ENCODE data around the gene RELL1. TPM values are rescaled to one million over a fixed set of nuclear protein-coding genes. Genes with fewer than 3 reads are reported as not detected.

RELL1 gene
- total RNA-seq, 1 donor from 2014 or later = 23.1 TPM

GRCh38 chr4:37568489-37568888, 117.7 kb downstream of the RELL1 start:
- Histone ChIP-seq H3K27me3 (ENCODE audit: insufficient read depth, low read length) (no peaks in the 10 kb centered on the region), H3K79me2 (ENCODE audit: insufficient read depth, low read length) (no peaks in the 10 kb centered on the region), H3K4me2 (ENCODE audit: low read length) (no peak overlapping the region), H3K9ac (ENCODE audit: low read length) (no peak overlapping the region), H4K20me1 (ENCODE audit: insufficient read depth, low read length) (no peaks in the 10 kb centered on the region), H3K9me3 (ENCODE audit: insufficient read depth, low read depth, low read length) (no peaks in the 10 kb centered on the region), H3K4me3 (ENCODE audit: insufficient read depth, low read depth, low read length) (no peak overlapping the region), H2AFZ (ENCODE audit: low read depth, low read length) (no peak overlapping the region), H3K4me1 (ENCODE audit: insufficient read depth, low read length) (no peaks in the 10 kb centered on the region), H3K36me3 (ENCODE audit: insufficient read depth, low read length) (no peaks in the 10 kb centered on the region), H3K27ac (ENCODE audit: low read depth, low read length) (no peak overlapping the region)
- Mint-ChIP-seq H3K36me3 (ENCODE audit: low read depth, unreplicated experiment) (no peaks in the 10 kb centered on the region), H3K4me1 (ENCODE audit: low read depth, unreplicated experiment) (no peaks in the 10 kb centered on the region), H3K27me3 (ENCODE audit: low read depth, unreplicated experiment) (no peaks in the 10 kb centered on the region), H3K27ac (ENCODE audit: unreplicated experiment) (no peak overlapping the region), H3K4me3 (ENCODE audit: unreplicated experiment) (no peak overlapping the region), H3K9me3 (ENCODE audit: unreplicated experiment) (no peaks in the 10 kb centered on the region)
- DNase-seq (ENCODE audit: low read depth) (no peak), FAIRE-seq (no peak)
- TF ChIP-seq EZH2 (IDR thresholded peaks at IDR 0.05; ENCODE audit: insufficient read depth, low read length) = no peak
- TF ChIP-seq CTCF (IDR thresholded peaks at IDR 0.05; ENCODE audit: insufficient read depth, low read depth, low read length) = no peak

GRCh38 chr4:37567836-37568235, 118.3 kb downstream of the RELL1 start:
- Mint-ChIP-seq H3K4me3 (ENCODE audit: unreplicated experiment) (no peak overlapping the region), H3K36me3 (ENCODE audit: low read depth, unreplicated experiment) (no peaks in the 10 kb centered on the region), H3K27me3 (ENCODE audit: low read depth, unreplicated experiment) (no peaks in the 10 kb centered on the region), H3K27ac (ENCODE audit: unreplicated experiment) (no peak overlapping the region), H3K4me1 (ENCODE audit: low read depth, unreplicated experiment) (no peaks in the 10 kb centered on the region), H3K9me3 (ENCODE audit: unreplicated experiment) (no peaks in the 10 kb centered on the region)
- no peak for FAIRE-seq
- Histone ChIP-seq H3K9me3 (ENCODE audit: insufficient read depth, low read depth, low read length) (no peaks in the 10 kb centered on the region), H3K27me3 (ENCODE audit: insufficient read depth, low read length) (no peaks in the 10 kb centered on the region), H3K4me3 (ENCODE audit: insufficient read depth, low read depth, low read length) (no peak overlapping the region), H3K79me2 (ENCODE audit: insufficient read depth, low read length) (no peaks in the 10 kb centered on the region), H3K27ac (ENCODE audit: low read depth, low read length) (no peak overlapping the region), H3K4me2 (ENCODE audit: low read length) (no peak overlapping the region), H2AFZ (ENCODE audit: low read depth, low read length) (no peak overlapping the region), H3K4me1 (ENCODE audit: insufficient read depth, low read length) (no peaks in the 10 kb centered on the region), H3K9ac (ENCODE audit: low read length) (no peak overlapping the region), H3K36me3 (ENCODE audit: insufficient read depth, low read length) (no peaks in the 10 kb centered on the region), H4K20me1 (ENCODE audit: insufficient read depth, low read length) (no peaks in the 10 kb centered on the region)
- TF ChIP-seq CTCF (IDR thresholded peaks at IDR 0.05; ENCODE audit: insufficient read depth, low read depth, low read length) = no peak
- no peak for TF ChIP-seq EZH2 (IDR thresholded peaks at IDR 0.05; ENCODE audit: insufficient read depth, low read length)
- DNase-seq (ENCODE audit: low read depth) = no peak

- Histone ChIP-seq H3K9me3 (ENCODE audit: insufficient read depth, low read depth, low read length) (no peaks in the 10 kb centered on the region), H3K79me2 (ENCODE audit: insufficient read depth, low read length) (no peaks in the 10 kb centered on the region), H3K27me3 (ENCODE audit: insufficient read depth, low read length) (no peaks in the 10 kb centered on the region), H3K4me1 (ENCODE audit: insufficient read depth, low read length) (no peaks in the 10 kb centered on the region), H3K4me2 (ENCODE audit: low read length) (no peak overlapping the region), H3K4me3 (ENCODE audit: insufficient read depth, low read depth, low read length) (no peak overlapping the region), H2AFZ (ENCODE audit: low read depth, low read length) (no peak overlapping the region), H4K20me1 (ENCODE audit: insufficient read depth, low read length) (no peaks in the 10 kb centered on the region), H3K9ac (ENCODE audit: low read length) (no peak overlapping the region), H3K36me3 (ENCODE audit: insufficient read depth, low read length) (no peaks in the 10 kb centered on the region), H3K27ac (ENCODE audit: low read depth, low read length) (no peak overlapping the region)
- no peak for FAIRE-seq
- Mint-ChIP-seq H3K27ac (ENCODE audit: unreplicated experiment) (no peak overlapping the region), H3K36me3 (ENCODE audit: low read depth, unreplicated experiment) (no peaks in the 10 kb centered on the region), H3K27me3 (ENCODE audit: low read depth, unreplicated experiment) (no peaks in the 10 kb centered on the region), H3K4me3 (ENCODE audit: unreplicated experiment) (no peak overlapping the region), H3K4me1 (ENCODE audit: low read depth, unreplicated experiment) (peaks cover 11% of the 10 kb centered on the region), H3K9me3 (ENCODE audit: unreplicated experiment) (peaks cover 4% of the 10 kb centered on the region)
- DNase-seq (ENCODE audit: low read depth) = peak; percentile 62
- TF ChIP-seq EZH2 (IDR thresholded peaks at IDR 0.05; ENCODE audit: insufficient read depth, low read length) = no peak
- no peak for TF ChIP-seq CTCF (IDR thresholded peaks at IDR 0.05; ENCODE audit: insufficient read depth, low read depth, low read length)
These were observed 123.6 kb downstream of the RELL1 start for GRCh38 chr4:37562592-37562991.
